ENCODE results near the gene ERG28. TPM values are rescaled to one million over a fixed set of nuclear protein-coding genes. Genes with fewer than 3 reads are reported as not detected.

Gene ERG28
- total and polyA plus RNA-seq, 4 donors = 13.6 to 67.2 (median 40.2) TPM

DNA sequence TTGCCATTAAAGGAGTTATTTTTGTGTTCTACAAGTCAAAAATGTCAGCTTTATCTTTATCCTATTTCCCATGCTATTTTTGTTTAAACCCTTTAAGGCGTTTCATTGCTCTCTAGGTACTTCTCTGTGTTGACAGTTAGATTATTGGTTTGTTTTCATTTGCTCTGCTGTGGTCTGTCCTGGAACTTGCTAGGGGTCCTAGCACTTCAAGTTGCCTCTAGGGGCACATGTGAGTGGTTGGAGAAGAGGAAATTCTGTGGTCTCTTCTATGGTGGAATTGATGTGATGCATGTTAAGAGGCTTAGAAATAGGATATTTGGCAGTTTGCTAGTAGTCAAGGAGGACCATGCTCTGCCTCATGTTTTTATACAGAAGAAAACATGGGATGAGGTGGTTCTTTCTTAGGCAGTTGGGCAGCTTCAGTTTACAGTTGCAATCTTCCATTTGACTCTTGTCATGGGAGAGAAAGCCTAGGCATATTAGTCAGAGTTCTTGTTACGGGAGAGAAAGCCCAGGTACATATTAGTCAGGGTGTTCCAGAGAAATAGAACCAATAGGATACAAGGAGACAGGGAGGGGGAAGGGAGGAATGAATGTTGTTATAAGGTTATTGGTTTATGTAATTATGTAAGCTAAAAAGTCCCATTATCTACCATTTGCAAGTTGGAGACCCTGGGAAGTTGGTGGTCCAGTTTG lies 14.7 kb upstream of the ERG28 start:
- no peak for DNase-seq
- no peaks in the 10 kb centered on the region for H3K9me3 ChIP-seq (ENCODE audit: control insufficient read depth in 4 of 4, insufficient read depth in 3 of 4, low read length in 3 of 4)
- WGBS, 2 donors = 75 to 86% methylated on average over 2 of the region's 2 CpGs
- peaks cover 0 to 7% (median 0%) of the 10 kb centered on the region in 5 donors for H3K4me1 ChIP-seq (ENCODE audit: control insufficient read depth in 5 of 5, insufficient read depth in 5 of 5, low read length in 5 of 5)
- TF ChIP-seq, protein P1, sequence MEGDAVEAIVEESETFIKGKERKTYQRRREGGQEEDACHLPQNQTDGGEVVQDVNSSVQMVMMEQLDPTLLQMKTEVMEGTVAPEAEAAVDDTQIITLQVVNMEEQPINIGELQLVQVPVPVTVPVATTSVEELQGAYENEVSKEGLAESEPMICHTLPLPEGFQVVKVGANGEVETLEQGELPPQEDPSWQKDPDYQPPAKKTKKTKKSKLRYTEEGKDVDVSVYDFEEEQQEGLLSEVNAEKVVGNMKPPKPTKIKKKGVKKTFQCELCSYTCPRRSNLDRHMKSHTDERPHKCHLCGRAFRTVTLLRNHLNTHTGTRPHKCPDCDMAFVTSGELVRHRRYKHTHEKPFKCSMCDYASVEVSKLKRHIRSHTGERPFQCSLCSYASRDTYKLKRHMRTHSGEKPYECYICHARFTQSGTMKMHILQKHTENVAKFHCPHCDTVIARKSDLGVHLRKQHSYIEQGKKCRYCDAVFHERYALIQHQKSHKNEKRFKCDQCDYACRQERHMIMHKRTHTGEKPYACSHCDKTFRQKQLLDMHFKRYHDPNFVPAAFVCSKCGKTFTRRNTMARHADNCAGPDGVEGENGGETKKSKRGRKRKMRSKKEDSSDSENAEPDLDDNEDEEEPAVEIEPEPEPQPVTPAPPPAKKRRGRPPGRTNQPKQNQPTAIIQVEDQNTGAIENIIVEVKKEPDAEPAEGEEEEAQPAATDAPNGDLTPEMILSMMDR (IDR thresholded peaks at IDR 0.05; ENCODE audit: control extremely low read depth, extremely low read depth) = no peak
- H3K9ac ChIP-seq (ENCODE audit: insufficient read depth in 1 of 2, low read length in 2 of 2) = no peak overlapping the region
- H3K27ac ChIP-seq (ENCODE audit: low read depth in 1 of 2, low read length in 1 of 2) = no peak overlapping the region
- no peaks in the 10 kb centered on the region for H3K27me3 ChIP-seq (ENCODE audit: control insufficient read depth in 3 of 3, insufficient read depth in 3 of 3, low read length in 2 of 3)
- H3K4me3 ChIP-seq = no peak overlapping the region
- no peak for ATAC-seq (ENCODE audit: insufficient read depth, low FRiP score)
- peaks cover under 1 to 15% (median 8%) of the 10 kb centered on the region in 4 donors for H3K36me3 ChIP-seq (ENCODE audit: control insufficient read depth in 4 of 4, insufficient read depth in 4 of 4, low read length in 4 of 4)

DNA sequence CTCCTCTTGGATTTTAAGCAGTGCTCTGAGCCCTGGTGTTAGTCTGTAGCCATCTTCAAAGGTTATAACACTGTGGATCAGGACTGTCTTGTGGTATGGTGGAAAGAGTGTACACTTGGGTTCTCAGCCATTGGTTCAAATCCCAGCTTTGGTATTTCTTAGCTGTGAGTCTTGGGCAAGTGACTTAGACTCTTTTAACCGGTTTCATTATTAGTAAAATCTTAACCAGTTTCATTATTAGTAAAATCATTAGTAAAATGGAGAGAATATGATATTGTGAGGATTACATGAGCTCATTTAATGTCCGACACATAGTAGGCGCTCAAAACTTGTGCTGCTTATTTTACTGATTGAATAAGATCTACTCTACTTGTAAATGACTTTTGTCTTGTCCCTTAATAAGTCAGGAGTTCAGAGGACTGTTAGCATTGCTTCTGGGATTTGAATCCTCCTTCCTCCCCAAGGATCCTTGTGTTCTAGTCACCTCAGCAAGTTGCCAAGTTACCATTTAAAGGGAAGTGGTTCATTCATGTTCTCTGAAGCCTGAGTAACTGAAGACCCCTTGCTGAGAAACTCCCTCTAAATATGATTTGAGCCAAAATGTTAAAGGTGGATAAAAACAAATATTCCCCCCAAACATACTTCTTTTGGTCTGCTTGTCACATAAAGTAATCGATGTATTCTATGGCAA lies 12.8 kb upstream of the ERG28 start:
- ATAC-seq (ENCODE audit: insufficient read depth, low FRiP score) (no peak), DNase-seq (no peak)
- H3K27ac ChIP-seq (ENCODE audit: low read depth in 1 of 2, low read length in 1 of 2) = no peak overlapping the region
- H3K27me3 ChIP-seq (ENCODE audit: control insufficient read depth in 3 of 3, insufficient read depth in 3 of 3, low read length in 2 of 3) = no peaks in the 10 kb centered on the region
- H3K4me3 ChIP-seq = no peak overlapping the region
- peaks cover 0 to 7% (median 0%) of the 10 kb centered on the region in 5 donors for H3K4me1 ChIP-seq (ENCODE audit: control insufficient read depth in 5 of 5, insufficient read depth in 5 of 5, low read length in 5 of 5)
- H3K36me3 ChIP-seq (ENCODE audit: control insufficient read depth in 4 of 4, insufficient read depth in 4 of 4, low read length in 4 of 4) = peaks cover 2 to 22% (median 16%) of the 10 kb centered on the region in 4 donors
- H3K9ac ChIP-seq (ENCODE audit: insufficient read depth in 1 of 2, low read length in 2 of 2) = no peak overlapping the region
- 94 to 98% methylated on average over 4 of the region's 4 CpGs for WGBS, 2 donors
- TF ChIP-seq, protein P1 (IDR thresholded peaks at IDR 0.05; ENCODE audit: control extremely low read depth, extremely low read depth) = no peak
- no peaks in the 10 kb centered on the region for H3K9me3 ChIP-seq (ENCODE audit: control insufficient read depth in 4 of 4, insufficient read depth in 3 of 4, low read length in 3 of 4)

DNA sequence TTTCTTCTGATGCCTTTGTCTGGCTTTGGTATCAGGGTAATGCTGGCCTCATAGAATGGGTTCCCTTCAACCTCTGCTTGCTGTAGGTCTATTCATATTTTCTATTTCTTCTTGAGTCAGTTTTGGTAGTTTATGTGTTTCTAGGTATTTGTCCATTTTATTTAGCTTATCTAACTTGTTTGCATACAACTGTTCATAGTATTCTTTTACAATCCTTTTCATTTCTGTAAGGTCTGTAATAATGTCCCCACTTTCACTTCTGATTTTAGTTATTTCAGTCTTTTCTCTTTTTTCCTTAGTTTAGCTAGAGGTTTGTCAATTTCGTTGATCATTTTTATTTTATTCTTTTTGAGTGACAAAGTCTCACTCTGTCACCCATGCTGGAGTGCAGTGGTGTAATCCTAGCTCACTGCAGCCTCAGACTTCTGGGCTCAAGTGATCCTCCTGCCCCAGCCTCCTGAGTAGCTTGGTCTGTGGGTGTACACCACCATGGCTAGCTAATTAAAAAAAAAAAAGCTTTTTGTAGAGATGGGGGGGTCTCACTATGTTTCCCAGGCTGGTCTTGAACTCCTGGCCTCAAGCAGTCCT lies 12.0 kb upstream of the ERG28 start:
- no peaks in the 10 kb centered on the region for H3K27me3 ChIP-seq (ENCODE audit: control insufficient read depth in 3 of 3, insufficient read depth in 3 of 3, low read length in 2 of 3)
- peaks cover 2 to 22% (median 16%) of the 10 kb centered on the region in 4 donors for H3K36me3 ChIP-seq (ENCODE audit: control insufficient read depth in 4 of 4, insufficient read depth in 4 of 4, low read length in 4 of 4)
- no peak overlapping the region for H3K4me3 ChIP-seq
- TF ChIP-seq, protein P1 (IDR thresholded peaks at IDR 0.05; ENCODE audit: control extremely low read depth, extremely low read depth) = no peak
- H3K9ac ChIP-seq (ENCODE audit: insufficient read depth in 1 of 2, low read length in 2 of 2) = no peak overlapping the region
- ATAC-seq (ENCODE audit: insufficient read depth, low FRiP score) (no peak), DNase-seq (no peak)
- H3K27ac ChIP-seq (ENCODE audit: low read depth in 1 of 2, low read length in 1 of 2) = no peak overlapping the region
- 88 to 96% methylated on average over 1 of the region's 1 CpG for WGBS, 2 donors
- peaks cover 0 to 7% (median 0%) of the 10 kb centered on the region in 5 donors for H3K4me1 ChIP-seq (ENCODE audit: control insufficient read depth in 5 of 5, insufficient read depth in 5 of 5, low read length in 5 of 5)
- no peaks in the 10 kb centered on the region for H3K9me3 ChIP-seq (ENCODE audit: control insufficient read depth in 4 of 4, insufficient read depth in 3 of 4, low read length in 3 of 4)
